HPDE6-E6E7 (cell line): ENCODE data around the gene SH3BP1.
A peak's percentile ranks its signal among the peaks of the same experiment; 100 is the strongest.
"Not testable (repeated sequence)": the region's sequence is repeated elsewhere in the genome, so short reads cannot be mapped to it uniquely, and the experiment has no call there.

Experiments
- DNase-seq: peaks from one replicate; pipeline ENCODE4 v3.0.0; 2011; ENCODE audit warnings: missing footprints; ENCODE audit errors: extremely low spot score

The SH3BP1 gene

GRCh38 chr22:37639070-37639760 is at the start of gene SH3BP1:
Gene SH3BP1, plus strand, starts transcription at chr22:37639669. Its CDS starts 119 bp downstream, at chr22:37639788.
- DNase-seq = no peak

GRCh38 chr22:37591081-37591480 is 48.4 kb upstream of the SH3BP1 start:
- not testable (repeated sequence) for DNase-seq

- DNase-seq = no peak
Observed at GRCh38 chr22:37591823-37592404, 47.6 kb upstream of the SH3BP1 start.

- DNase-seq = no peak
Observed at GRCh38 chr22:37594237-37594636, 45.2 kb upstream of the SH3BP1 start.

GRCh38 chr22:37599153-37599552 is 40.3 kb upstream of the SH3BP1 start:
- DNase-seq = no peak

GRCh38 chr22:37601203-37601539 is 38.3 kb upstream of the SH3BP1 start:
- DNase-seq = no peak

- DNase-seq = no peak
Observed at GRCh38 chr22:37601540-37602442, 37.7 kb upstream of the SH3BP1 start.

- not testable (repeated sequence) for DNase-seq
Observed at GRCh38 chr22:37602546-37603277, 36.8 kb upstream of the SH3BP1 start.

GRCh38 chr22:37604074-37604473 is 35.4 kb upstream of the SH3BP1 start:
- no peak for DNase-seq

GRCh38 chr22:37604875-37605274 is 34.6 kb upstream of the SH3BP1 start:
- no peak for DNase-seq

- peak; percentile 90 for DNase-seq
Observed at GRCh38 chr22:37607010-37607934, 32.2 kb upstream of the SH3BP1 start.

- DNase-seq = no peak
Observed at GRCh38 chr22:37607935-37608476, 31.5 kb upstream of the SH3BP1 start.

GRCh38 chr22:37608477-37609239 is 30.8 kb upstream of the SH3BP1 start, which contains the start of gene GGA1:
Gene GGA1, plus strand, starts transcription at chr22:37608834. Its CDS starts 27 bp downstream, at chr22:37608861.
- DNase-seq = peak; percentile 83

GRCh38 chr22:37609240-37610152 is 30.0 kb upstream of the SH3BP1 start:
- DNase-seq = no peak

GRCh38 chr22:37610153-37610475 is 29.4 kb upstream of the SH3BP1 start:
- not testable (repeated sequence) for DNase-seq

- no peak for DNase-seq
Observed at GRCh38 chr22:37610480-37611129, 28.9 kb upstream of the SH3BP1 start.

- no peak for DNase-seq
Observed at GRCh38 chr22:37611207-37611606, 28.3 kb upstream of the SH3BP1 start.
